HEK293 (cell line): Measurements from ENCODE around the gene ANKFN1.

ENCODE experiments used
- CTCF ChIP-seq: fragments of 450-650 bp; formaldehyde crosslinking; IDR thresholded peaks from 2 replicates; pipeline ENCODE4 v1.5.1; 2016; ENCODE audit warnings: missing biosample characterization, missing genetic modification characterization
- OVOL3 ChIP-seq: fragments of 450-650 bp; formaldehyde crosslinking; IDR thresholded peaks from 2 replicates; pipeline ENCODE4 v1.5.1; 2016; ENCODE audit warnings: missing biosample characterization, missing genetic modification characterization
- REST ChIP-seq: fragments of 450-650 bp; formaldehyde crosslinking; IDR thresholded peaks from 2 replicates; pipeline ENCODE4 v1.5.1; 2016; ENCODE audit warnings: missing biosample characterization, missing genetic modification characterization
- ZBTB1 ChIP-seq: fragments of 450-650 bp; formaldehyde crosslinking; IDR thresholded peaks from 2 replicates; pipeline ENCODE4 v1.5.1; 2016; ENCODE audit warnings: missing biosample characterization, missing genetic modification characterization
- ZBTB48 ChIP-seq: fragments of 450-650 bp; formaldehyde crosslinking; IDR thresholded peaks from 2 replicates; pipeline ENCODE4 v1.5.1; 2016; ENCODE audit warnings: missing biosample characterization, missing genetic modification characterization
- ZNF121 ChIP-seq: fragments of 450-650 bp; formaldehyde crosslinking; IDR thresholded peaks from 2 replicates; pipeline ENCODE4 v1.5.1; 2016; ENCODE audit warnings: missing biosample characterization, missing genetic modification characterization
- ZNF19 ChIP-seq: fragments of 450-650 bp; formaldehyde crosslinking; IDR thresholded peaks from 2 replicates; pipeline ENCODE4; 2016; ENCODE audit warnings: missing biosample characterization, missing genetic modification characterization, low read depth
- ZNF350 ChIP-seq: fragments of 450-650 bp; formaldehyde crosslinking; IDR thresholded peaks from 2 replicates; pipeline ENCODE4 v1.5.0; 2017; ENCODE audit warnings: missing biosample characterization, mild to moderate bottlenecking, missing genetic modification characterization
- ZNF48 ChIP-seq: fragments of 450-650 bp; formaldehyde crosslinking; IDR thresholded peaks from 2 replicates; pipeline ENCODE4 v1.5.1; 2016; ENCODE audit warnings: missing biosample characterization, missing genetic modification characterization
- ZNF529 ChIP-seq: fragments of 450-650 bp; formaldehyde crosslinking; IDR thresholded peaks from 2 replicates; pipeline ENCODE4 v1.5.1; 2017; ENCODE audit warnings: missing genetic modification characterization, missing biosample characterization; ENCODE audit not compliant: insufficient replicate concordance
- ZNF549 ChIP-seq: fragments of 450-650 bp; IDR thresholded peaks from 2 replicates; pipeline ENCODE4 v1.5.1; 2018; ENCODE audit warnings: missing biosample characterization, missing genetic modification characterization, mild to moderate bottlenecking, inconsistent platforms, moderate library complexity
- ZSCAN4 ChIP-seq: fragments of 450-650 bp; formaldehyde crosslinking; IDR thresholded peaks from 2 replicates; pipeline ENCODE4 v1.5.1; 2017; ENCODE audit warnings: missing biosample characterization, missing genetic modification characterization
- TF ChIP-seq, protein P1 (sequence below): fragments of 450-650 bp; IDR thresholded peaks from 2 replicates; pipeline ENCODE4 v1.5.1; 2018; ENCODE audit warnings: missing biosample characterization, mild to moderate bottlenecking, missing genetic modification characterization

GRCh38 chr17:56269556-56270389 is 116.5 kb downstream of the ANKFN1 start:
- TF ChIP-seq OVOL3 (tag by site-specific recombination) (no peak), CTCF (tag by site-specific recombination) (no peak), ZNF48 (no peak), ZNF549 (tag by site-specific recombination) (no peak), ZNF19 (no peak), REST (tag by site-specific recombination) (no peak), ZNF121 (no peak), ZNF529 (tag by site-specific recombination) (no peak), ZSCAN4 (no peak), ZBTB1 (tag by site-specific recombination) (no peak), ZNF350 (no peak), ZBTB48 (no peak)
- TF ChIP-seq, protein P1, sequence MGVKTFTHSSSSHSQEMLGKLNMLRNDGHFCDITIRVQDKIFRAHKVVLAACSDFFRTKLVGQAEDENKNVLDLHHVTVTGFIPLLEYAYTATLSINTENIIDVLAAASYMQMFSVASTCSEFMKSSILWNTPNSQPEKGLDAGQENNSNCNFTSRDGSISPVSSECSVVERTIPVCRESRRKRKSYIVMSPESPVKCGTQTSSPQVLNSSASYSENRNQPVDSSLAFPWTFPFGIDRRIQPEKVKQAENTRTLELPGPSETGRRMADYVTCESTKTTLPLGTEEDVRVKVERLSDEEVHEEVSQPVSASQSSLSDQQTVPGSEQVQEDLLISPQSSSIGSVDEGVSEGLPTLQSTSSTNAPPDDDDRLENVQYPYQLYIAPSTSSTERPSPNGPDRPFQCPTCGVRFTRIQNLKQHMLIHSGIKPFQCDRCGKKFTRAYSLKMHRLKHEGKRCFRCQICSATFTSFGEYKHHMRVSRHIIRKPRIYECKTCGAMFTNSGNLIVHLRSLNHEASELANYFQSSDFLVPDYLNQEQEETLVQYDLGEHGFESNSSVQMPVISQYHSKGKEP (tag by site-specific recombination), result no peak
